ENCODE measurements around the gene FAM200B. TPM values are rescaled to one million over a fixed set of nuclear protein-coding genes. Genes with fewer than 3 reads are reported as not detected.

Gene FAM200B
- total and polyA plus RNA-seq, 2 experiments from 2014 or later: 34.4 to 88.0 TPM

DNA sequence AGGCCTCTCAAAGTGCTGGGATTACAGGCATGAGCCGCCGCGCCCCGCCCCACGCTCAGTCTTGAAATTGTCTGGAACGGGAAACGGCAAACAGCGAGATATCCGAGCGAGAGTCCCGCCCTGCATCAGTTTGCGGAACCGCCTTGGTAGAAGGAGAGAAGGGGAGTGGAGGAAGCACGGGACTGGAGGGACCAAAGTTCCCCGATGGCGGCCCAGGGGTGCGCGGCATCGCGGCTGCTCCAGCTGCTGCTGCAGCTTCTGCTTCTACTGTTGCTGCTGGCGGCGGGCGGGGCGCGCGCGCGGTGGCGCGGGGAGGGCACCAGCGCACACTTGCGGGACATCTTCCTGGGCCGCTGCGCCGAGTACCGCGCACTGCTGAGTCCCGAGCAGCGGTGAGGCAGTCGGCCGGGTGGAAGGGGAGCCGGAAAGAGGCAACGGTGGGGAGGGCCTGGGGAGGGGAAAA lies 21.3 kb downstream of the FAM200B start, which contains the start of gene BST1:
BST1 (plus strand) TSS at position 125 of the 463 bp plus-strand sequence; CDS start at position 205, 80 bp downstream.
- Histone ChIP-seq H3K4me2 (peak within 1 kb of the TSS; percentile 89), H3K36me3 (ENCODE audit: insufficient read depth) (no peaks in the 10 kb centered on the region), H3K27ac (ENCODE audit: low read depth) (no peak within 1 kb of the TSS), H2AFZ (peak within 1 kb of the TSS; percentile 100), H3K27me3 (ENCODE audit: insufficient read depth) (peaks cover 11% of the 10 kb centered on the region; the same call in 1 of the 2 replicates), H3K4me1 (ENCODE audit: insufficient read depth) (peaks cover 18% of the 10 kb centered on the region), H3K4me3 (peak within 1 kb of the TSS; percentile 79), H4K20me1 (replicated peaks; ENCODE audit: insufficient read depth) (no peaks in the 10 kb centered on the region), H3K79me2 (replicated peaks; ENCODE audit: insufficient read depth) (no peaks in the 10 kb centered on the region), H3F3A (replicated peaks; ENCODE audit: low read depth) (no peaks in the 10 kb centered on the region; the same call in 1 of the 2 replicates), H3K9me2 (ENCODE audit: insufficient read depth) (no peaks in the 10 kb centered on the region)
- Mint-ChIP-seq H3K27me3 (ENCODE audit: insufficient read depth, low read depth, poor library complexity) (peaks cover 12% of the 10 kb centered on the region), H3K27ac (no peak within 1 kb of the TSS; the same call in 1 of the 2 replicates), H3K4me3 (peak within 1 kb of the TSS; percentile 84), H3K9me3 (peaks cover 20% of the 10 kb centered on the region), H3K4me1 (peaks cover 20% of the 10 kb centered on the region), H3K36me3 (ENCODE audit: low read depth) (peaks cover 16% of the 10 kb centered on the region)
- peak; percentile 92 for ATAC-seq
- DNase-seq (ENCODE audit: low spot score): peak; percentile 75
- TF ChIP-seq, protein P1, sequence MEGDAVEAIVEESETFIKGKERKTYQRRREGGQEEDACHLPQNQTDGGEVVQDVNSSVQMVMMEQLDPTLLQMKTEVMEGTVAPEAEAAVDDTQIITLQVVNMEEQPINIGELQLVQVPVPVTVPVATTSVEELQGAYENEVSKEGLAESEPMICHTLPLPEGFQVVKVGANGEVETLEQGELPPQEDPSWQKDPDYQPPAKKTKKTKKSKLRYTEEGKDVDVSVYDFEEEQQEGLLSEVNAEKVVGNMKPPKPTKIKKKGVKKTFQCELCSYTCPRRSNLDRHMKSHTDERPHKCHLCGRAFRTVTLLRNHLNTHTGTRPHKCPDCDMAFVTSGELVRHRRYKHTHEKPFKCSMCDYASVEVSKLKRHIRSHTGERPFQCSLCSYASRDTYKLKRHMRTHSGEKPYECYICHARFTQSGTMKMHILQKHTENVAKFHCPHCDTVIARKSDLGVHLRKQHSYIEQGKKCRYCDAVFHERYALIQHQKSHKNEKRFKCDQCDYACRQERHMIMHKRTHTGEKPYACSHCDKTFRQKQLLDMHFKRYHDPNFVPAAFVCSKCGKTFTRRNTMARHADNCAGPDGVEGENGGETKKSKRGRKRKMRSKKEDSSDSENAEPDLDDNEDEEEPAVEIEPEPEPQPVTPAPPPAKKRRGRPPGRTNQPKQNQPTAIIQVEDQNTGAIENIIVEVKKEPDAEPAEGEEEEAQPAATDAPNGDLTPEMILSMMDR (conservative IDR thresholded peaks at IDR 0.05; ENCODE audit: low read depth in 2 of 2): no peak
- TF ChIP-seq POLR2AphosphoS5 (IDR thresholded peaks at IDR 0.05; ENCODE audit: low read depth): peak; percentile 47; the same call in 1 of the 2 replicates

DNA sequence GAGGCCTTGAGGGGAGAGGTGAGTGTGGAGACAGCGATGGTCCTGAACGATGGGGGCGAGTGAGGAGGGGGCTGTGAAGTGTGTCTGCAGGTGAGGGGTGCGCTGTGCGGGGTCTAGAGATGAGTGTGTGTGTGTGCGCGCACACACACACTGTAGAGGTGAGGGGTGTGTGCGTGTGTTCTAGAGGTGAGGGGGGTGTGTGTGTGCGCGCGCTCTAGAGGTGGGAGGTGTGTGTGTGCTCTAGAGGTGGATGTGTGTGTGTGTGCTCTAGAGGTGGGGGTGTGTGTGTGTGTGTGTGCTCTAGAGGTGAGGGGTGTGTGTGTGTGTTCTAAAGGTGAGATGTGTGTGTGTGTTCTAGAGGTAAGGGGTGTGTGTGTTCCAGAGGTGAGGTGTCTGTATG lies 21.8 kb downstream of the FAM200B start:
- DNase-seq (ENCODE audit: low spot score) (no peak), ATAC-seq (no peak; the same call in 2 of the 3 replicates)
- Histone ChIP-seq H3F3A (replicated peaks; ENCODE audit: low read depth) (no peaks in the 10 kb centered on the region; the same call in 1 of the 2 replicates), H3K27ac (ENCODE audit: low read depth) (no peak overlapping the region), H4K20me1 (replicated peaks; ENCODE audit: insufficient read depth) (no peaks in the 10 kb centered on the region), H3K27me3 (ENCODE audit: insufficient read depth) (peaks cover 11% of the 10 kb centered on the region; the same call in 1 of the 2 replicates), H3K4me1 (ENCODE audit: insufficient read depth) (peaks cover 18% of the 10 kb centered on the region), H3K4me2 (peak overlapping the region; percentile 89), H3K9me2 (ENCODE audit: insufficient read depth) (no peaks in the 10 kb centered on the region), H3K79me2 (replicated peaks; ENCODE audit: insufficient read depth) (no peaks in the 10 kb centered on the region), H3K4me3 (peak overlapping the region; percentile 79), H3K36me3 (ENCODE audit: insufficient read depth) (no peaks in the 10 kb centered on the region), H2AFZ (peak overlapping the region; percentile 100)
- Mint-ChIP-seq H3K4me3 (peak overlapping the region; percentile 84), H3K27ac (no peak overlapping the region), H3K4me1 (peaks cover 20% of the 10 kb centered on the region), H3K9me3 (peaks cover 17% of the 10 kb centered on the region), H3K27me3 (ENCODE audit: insufficient read depth, low read depth, poor library complexity) (peaks cover 14% of the 10 kb centered on the region), H3K36me3 (ENCODE audit: low read depth) (peaks cover 13% of the 10 kb centered on the region)
- TF ChIP-seq, protein P1 (conservative IDR thresholded peaks at IDR 0.05; ENCODE audit: low read depth in 2 of 2): no peak
- TF ChIP-seq NANOG (IDR thresholded peaks at IDR 0.05; ENCODE audit: borderline replicate concordance) (no peak), CREB1 (CRISPR knock-in tag; IDR thresholded peaks at IDR 0.05; ENCODE audit: low read depth) (no peak), ZNF114 (CRISPR knock-in tag; IDR thresholded peaks at IDR 0.05) (no peak), STAT1 (IDR thresholded peaks at IDR 0.05; ENCODE audit: unreplicated experiment) (no peak), ZNF331 (CRISPR knock-in tag; IDR thresholded peaks at IDR 0.05; ENCODE audit: low read depth) (no peak), POLR2AphosphoS5 (IDR thresholded peaks at IDR 0.05; ENCODE audit: low read depth) (no peak), JUNB (IDR thresholded peaks at IDR 0.05; ENCODE audit: unreplicated experiment) (no peak)
- TF ChIP-seq, protein P2, sequence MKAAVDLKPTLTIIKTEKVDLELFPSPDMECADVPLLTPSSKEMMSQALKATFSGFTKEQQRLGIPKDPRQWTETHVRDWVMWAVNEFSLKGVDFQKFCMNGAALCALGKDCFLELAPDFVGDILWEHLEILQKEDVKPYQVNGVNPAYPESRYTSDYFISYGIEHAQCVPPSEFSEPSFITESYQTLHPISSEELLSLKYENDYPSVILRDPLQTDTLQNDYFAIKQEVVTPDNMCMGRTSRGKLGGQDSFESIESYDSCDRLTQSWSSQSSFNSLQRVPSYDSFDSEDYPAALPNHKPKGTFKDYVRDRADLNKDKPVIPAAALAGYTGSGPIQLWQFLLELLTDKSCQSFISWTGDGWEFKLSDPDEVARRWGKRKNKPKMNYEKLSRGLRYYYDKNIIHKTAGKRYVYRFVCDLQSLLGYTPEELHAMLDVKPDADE (IDR thresholded peaks at IDR 0.05): no peak
- TF ChIP-seq, protein P3, sequence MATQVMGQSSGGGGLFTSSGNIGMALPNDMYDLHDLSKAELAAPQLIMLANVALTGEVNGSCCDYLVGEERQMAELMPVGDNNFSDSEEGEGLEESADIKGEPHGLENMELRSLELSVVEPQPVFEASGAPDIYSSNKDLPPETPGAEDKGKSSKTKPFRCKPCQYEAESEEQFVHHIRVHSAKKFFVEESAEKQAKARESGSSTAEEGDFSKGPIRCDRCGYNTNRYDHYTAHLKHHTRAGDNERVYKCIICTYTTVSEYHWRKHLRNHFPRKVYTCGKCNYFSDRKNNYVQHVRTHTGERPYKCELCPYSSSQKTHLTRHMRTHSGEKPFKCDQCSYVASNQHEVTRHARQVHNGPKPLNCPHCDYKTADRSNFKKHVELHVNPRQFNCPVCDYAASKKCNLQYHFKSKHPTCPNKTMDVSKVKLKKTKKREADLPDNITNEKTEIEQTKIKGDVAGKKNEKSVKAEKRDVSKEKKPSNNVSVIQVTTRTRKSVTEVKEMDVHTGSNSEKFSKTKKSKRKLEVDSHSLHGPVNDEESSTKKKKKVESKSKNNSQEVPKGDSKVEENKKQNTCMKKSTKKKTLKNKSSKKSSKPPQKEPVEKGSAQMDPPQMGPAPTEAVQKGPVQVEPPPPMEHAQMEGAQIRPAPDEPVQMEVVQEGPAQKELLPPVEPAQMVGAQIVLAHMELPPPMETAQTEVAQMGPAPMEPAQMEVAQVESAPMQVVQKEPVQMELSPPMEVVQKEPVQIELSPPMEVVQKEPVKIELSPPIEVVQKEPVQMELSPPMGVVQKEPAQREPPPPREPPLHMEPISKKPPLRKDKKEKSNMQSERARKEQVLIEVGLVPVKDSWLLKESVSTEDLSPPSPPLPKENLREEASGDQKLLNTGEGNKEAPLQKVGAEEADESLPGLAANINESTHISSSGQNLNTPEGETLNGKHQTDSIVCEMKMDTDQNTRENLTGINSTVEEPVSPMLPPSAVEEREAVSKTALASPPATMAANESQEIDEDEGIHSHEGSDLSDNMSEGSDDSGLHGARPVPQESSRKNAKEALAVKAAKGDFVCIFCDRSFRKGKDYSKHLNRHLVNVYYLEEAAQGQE (IDR thresholded peaks at IDR 0.05; ENCODE audit: unreplicated experiment): no peak

Measured in GM23338 (cell line).